ENCODE measurements around the gene KCNK7.
A peak's percentile ranks its signal among the peaks of the same experiment; 100 is the strongest.

KCNK7 gene

GRCh38 chr11:65611028-65611757 is 15.6 kb upstream of the KCNK7 start:
- DNase-seq (ENCODE audit: low read depth in 2 of 2), result no peak

GRCh38 chr11:65610404-65610803 is 14.8 kb upstream of the KCNK7 start:
- DNase-seq (ENCODE audit: low read depth in 2 of 2), result no peak

- DNase-seq (ENCODE audit: low read depth in 2 of 2), result no peak
Observed at GRCh38 chr11:65609665-65610064, 14.1 kb upstream of the KCNK7 start.

- DNase-seq (ENCODE audit: low read depth in 2 of 2), result no peak
Observed at GRCh38 chr11:65609229-65609628, 13.6 kb upstream of the KCNK7 start.

- no peak for DNase-seq (ENCODE audit: low read depth in 2 of 2)
Observed at GRCh38 chr11:65607614-65608426, 12.2 kb upstream of the KCNK7 start.

- DNase-seq (ENCODE audit: low read depth in 2 of 2), result peak; percentile 94
Observed at GRCh38 chr11:65606876-65607613, 11.4 kb upstream of the KCNK7 start.

- no peak for DNase-seq (ENCODE audit: low read depth in 2 of 2)
Observed at GRCh38 chr11:65604258-65604657, 8.7 kb upstream of the KCNK7 start.

GRCh38 chr11:65599955-65600246 is 4.3 kb upstream of the KCNK7 start:
- no peak for DNase-seq (ENCODE audit: low read depth in 2 of 2)

- DNase-seq (ENCODE audit: low read depth in 2 of 2), result no peak
Observed at GRCh38 chr11:65599216-65599954, 3.8 kb upstream of the KCNK7 start.

GRCh38 chr11:65598258-65598699 is 2.7 kb upstream of the KCNK7 start:
- DNase-seq (ENCODE audit: low read depth in 2 of 2), result no peak

GRCh38 chr11:65596520-65596919 is 920 bp upstream of the KCNK7 start:
- DNase-seq (ENCODE audit: low read depth in 2 of 2), result no peak

GRCh38 chr11:65595131-65595530 is 469 bp downstream of the KCNK7 start:
- DNase-seq (ENCODE audit: low read depth in 2 of 2), result no peak

- no peak for DNase-seq (ENCODE audit: low read depth in 2 of 2)
Observed at GRCh38 chr11:65593518-65594414, 1.8 kb downstream of the KCNK7 start.

- DNase-seq (ENCODE audit: low read depth in 2 of 2), result no peak
Observed at GRCh38 chr11:65592858-65593517, 2.6 kb downstream of the KCNK7 start.

GRCh38 chr11:65591939-65592857 is 3.4 kb downstream of the KCNK7 start:
- no peak for DNase-seq (ENCODE audit: low read depth in 2 of 2)

GRCh38 chr11:65590240-65590738 is 5.3 kb downstream of the KCNK7 start:
- no peak for DNase-seq (ENCODE audit: low read depth in 2 of 2)

GRCh38 chr11:65589444-65590239 is 6.0 kb downstream of the KCNK7 start:
- no peak for DNase-seq (ENCODE audit: low read depth in 2 of 2)

All from fibroblast of skin of left quadriceps (primary cell).